Cardiac muscle cell (in vitro differentiated cells and primary cell): ENCODE measurements around the gene GPR183. TPM values are rescaled to one million over a fixed set of nuclear protein-coding genes. Genes with fewer than 3 reads are reported as not detected.
"Not testable (repeated sequence)": the region's sequence is repeated elsewhere in the genome, so short reads cannot be mapped to it uniquely, and the experiment has no call there.

ENCODE experiments used
- DNase-seq, 2 donors: peaks; one replicate each; pipeline versions ENCODE4 v3.0.0 to v3.0.0-alpha.2; 2010 to 2017; ENCODE audit warnings: low read depth in 1 of 2, low spot score in 1 of 2
- H3K27ac ChIP-seq: fragments of 200-600 bp; sonication (generic); 2 replicates; pipeline ENCODE4 v1.5.1; 2016
- H3K27me3 ChIP-seq: fragments of 200-600 bp; sonication (generic); 2 replicates; pipeline ENCODE4 v1.6.0; 2016; ENCODE audit warnings: control low read depth
- H3K36me3 ChIP-seq: fragments of 200-600 bp; sonication (generic); 2 replicates; pipeline ENCODE4 v1.5.1; 2016; ENCODE audit warnings: control low read depth
- H3K4me1 ChIP-seq: fragments of 200-600 bp; sonication (generic); 2 replicates; pipeline ENCODE4 v1.8.1; 2017; ENCODE audit warnings: low read depth, mild to moderate bottlenecking, mixed run types
- H3K4me3 ChIP-seq: fragments of 200-600 bp; sonication (generic); 2 replicates; pipeline ENCODE4 v1.5.1; 2016; ENCODE audit warnings: mild to moderate bottlenecking
- H3K9me3 ChIP-seq: fragments of 200-600 bp; sonication (generic); 2 replicates; pipeline ENCODE4 v1.5.1; 2017; ENCODE audit warnings: low read depth, mild to moderate bottlenecking, control low read depth
- polyA plus RNA-seq: library from polyadenylated mRNA; unstranded; fragments of >200 nt; fragmentation: Nextera tagmentation; extraction: Ambion mirVana; gene quantifications from 2 replicates; pipeline ENCODE4 v1.2.1, GENCODE V29; 2016
- total RNA-seq: library from RNA; depleted of rRNA; stranded (reverse); fragments of >200 nt; gene quantifications from 2 replicates; pipeline ENCODE4 v1.2.3, GENCODE V29; 2016
- TF ChIP-seq, protein P1 (sequence below): IDR thresholded peaks from 2 replicates; pipeline ENCODE4 v1.5.1; 2012; ENCODE audit warnings: low read depth, mild to moderate bottlenecking, low read length

GPR183 gene
- total and polyA plus RNA-seq, 2 experiments from 2014 or later: 11.6 to 17.1 TPM

DNA sequence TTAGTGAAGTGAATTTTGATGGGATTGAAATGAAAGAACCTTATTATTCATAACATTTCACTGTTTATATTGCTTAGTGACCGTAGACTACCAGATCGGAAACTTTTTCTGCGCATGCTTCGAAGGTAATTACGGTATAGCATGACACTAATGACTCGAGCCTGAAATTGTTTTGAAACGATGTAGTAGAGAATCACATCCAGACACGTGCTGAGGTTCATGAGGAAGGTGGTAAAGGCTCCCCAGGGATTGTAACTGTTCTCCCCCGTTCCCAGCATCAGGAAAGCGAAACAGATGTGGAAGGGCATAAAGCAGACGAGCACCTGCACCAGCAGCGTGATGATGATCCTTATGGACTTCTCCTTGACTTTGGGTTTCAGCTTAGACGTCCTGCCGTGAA lies 52.4 kb downstream of the GPR183 start:
- peaks cover 7% of the 10 kb centered on the region for H3K4me1 ChIP-seq
- no peak overlapping the region for H3K27ac ChIP-seq
- no peaks in the 10 kb centered on the region for H3K27me3 ChIP-seq
- H3K36me3 ChIP-seq: peaks cover 5% of the 10 kb centered on the region
- no peak for DNase-seq
- H3K9me3 ChIP-seq: no peaks in the 10 kb centered on the region
- H3K4me3 ChIP-seq: no peak overlapping the region
- TF ChIP-seq, protein P1, sequence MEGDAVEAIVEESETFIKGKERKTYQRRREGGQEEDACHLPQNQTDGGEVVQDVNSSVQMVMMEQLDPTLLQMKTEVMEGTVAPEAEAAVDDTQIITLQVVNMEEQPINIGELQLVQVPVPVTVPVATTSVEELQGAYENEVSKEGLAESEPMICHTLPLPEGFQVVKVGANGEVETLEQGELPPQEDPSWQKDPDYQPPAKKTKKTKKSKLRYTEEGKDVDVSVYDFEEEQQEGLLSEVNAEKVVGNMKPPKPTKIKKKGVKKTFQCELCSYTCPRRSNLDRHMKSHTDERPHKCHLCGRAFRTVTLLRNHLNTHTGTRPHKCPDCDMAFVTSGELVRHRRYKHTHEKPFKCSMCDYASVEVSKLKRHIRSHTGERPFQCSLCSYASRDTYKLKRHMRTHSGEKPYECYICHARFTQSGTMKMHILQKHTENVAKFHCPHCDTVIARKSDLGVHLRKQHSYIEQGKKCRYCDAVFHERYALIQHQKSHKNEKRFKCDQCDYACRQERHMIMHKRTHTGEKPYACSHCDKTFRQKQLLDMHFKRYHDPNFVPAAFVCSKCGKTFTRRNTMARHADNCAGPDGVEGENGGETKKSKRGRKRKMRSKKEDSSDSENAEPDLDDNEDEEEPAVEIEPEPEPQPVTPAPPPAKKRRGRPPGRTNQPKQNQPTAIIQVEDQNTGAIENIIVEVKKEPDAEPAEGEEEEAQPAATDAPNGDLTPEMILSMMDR: no peak

DNA sequence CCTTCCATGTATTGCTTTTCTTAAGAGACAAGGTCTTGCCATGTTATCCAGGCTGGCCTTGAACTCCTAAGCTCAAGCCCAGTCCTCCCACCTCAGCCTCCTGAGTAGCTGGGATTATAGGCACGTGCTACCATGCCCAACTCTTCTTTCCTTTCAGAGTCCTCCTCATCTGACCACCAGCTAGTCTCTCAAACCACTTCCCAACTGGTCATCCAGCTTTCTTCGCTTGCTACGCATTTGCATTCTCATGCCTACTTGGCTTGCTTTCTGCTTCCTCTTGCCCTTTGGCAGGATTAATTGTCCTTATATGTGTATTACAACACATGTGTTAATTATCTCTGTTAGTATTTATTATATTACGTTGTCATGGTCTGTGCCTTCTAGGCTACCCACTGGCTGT lies 55.3 kb downstream of the GPR183 start:
- no peak for DNase-seq
- peaks cover 5% of the 10 kb centered on the region for H3K36me3 ChIP-seq
- no peak overlapping the region for H3K27ac ChIP-seq
- no peak overlapping the region for H3K4me3 ChIP-seq
- no peaks in the 10 kb centered on the region for H3K9me3 ChIP-seq
- TF ChIP-seq, protein P1: no peak
- H3K27me3 ChIP-seq: no peaks in the 10 kb centered on the region
- peaks cover 7% of the 10 kb centered on the region for H3K4me1 ChIP-seq

DNA sequence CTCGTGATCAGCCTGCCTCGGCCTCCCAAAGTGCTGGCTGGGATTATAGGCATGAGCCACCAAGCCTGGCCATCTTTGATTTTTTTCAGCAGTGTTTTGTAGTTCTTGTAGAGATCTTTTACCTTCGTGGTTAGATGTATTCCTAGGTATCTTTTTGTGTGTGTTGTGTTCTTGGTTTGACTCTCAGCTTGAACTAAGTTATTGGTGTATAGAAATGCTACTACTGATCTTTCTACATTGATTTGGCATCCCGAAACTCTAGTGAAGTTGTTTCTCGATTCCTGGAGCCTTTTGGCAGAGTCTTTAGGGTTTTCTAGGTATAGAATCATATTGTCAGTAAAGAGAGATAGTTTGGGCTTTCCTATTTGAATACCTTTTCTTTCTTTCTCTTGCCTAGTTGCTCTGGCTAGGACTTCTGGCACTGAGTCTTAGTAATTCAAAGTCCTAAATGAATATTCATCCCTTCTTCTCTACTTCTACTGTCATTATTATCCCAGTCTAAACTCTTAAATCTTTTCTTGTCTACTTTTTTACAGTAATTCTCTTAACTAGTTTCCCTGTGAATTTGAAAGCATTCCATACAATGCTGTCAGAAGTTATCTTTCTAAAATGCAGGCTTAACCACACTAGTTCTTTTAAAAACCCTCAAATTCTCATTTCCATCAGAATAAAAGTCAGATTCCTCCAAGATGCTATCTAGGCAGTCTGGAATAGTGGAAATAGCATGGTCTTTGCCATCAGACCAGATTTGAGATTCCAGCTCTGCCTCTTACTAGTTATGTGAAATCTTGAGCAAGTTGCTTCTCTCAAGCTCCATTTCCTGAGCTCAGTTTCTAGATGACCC lies 56.0 kb downstream of the GPR183 start:
- peak in 1 of 2 donors; percentile 25 for DNase-seq
- Histone ChIP-seq H3K4me1 (peaks cover under 1% of the 10 kb centered on the region), H3K9me3 (no peaks in the 10 kb centered on the region), H3K4me3 (no peak overlapping the region), H3K27ac (no peak overlapping the region), H3K27me3 (no peaks in the 10 kb centered on the region), H3K36me3 (peaks cover 3% of the 10 kb centered on the region)
- TF ChIP-seq, protein P1: no peak

DNA sequence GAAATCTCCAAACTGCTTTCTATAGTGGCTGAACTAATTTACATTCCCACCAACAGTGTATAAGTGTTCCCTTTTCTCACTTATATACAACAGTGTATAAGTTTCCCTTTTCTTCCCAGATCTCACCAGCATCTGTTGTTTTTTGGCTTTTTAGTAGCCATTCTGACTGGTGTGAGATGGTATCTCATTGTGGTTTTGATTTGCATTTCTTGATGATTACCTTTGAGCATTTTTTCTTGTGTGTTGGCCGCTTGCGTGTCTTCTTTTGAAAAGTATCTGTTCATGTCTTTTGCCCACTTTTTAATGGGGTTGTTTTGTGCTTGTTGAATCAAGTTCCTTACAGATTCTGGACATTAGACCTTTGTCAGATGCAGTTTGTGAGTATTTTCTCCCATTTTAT lies 57.6 kb downstream of the GPR183 start:
- H3K4me1 ChIP-seq: not testable (repeated sequence)

DNA sequence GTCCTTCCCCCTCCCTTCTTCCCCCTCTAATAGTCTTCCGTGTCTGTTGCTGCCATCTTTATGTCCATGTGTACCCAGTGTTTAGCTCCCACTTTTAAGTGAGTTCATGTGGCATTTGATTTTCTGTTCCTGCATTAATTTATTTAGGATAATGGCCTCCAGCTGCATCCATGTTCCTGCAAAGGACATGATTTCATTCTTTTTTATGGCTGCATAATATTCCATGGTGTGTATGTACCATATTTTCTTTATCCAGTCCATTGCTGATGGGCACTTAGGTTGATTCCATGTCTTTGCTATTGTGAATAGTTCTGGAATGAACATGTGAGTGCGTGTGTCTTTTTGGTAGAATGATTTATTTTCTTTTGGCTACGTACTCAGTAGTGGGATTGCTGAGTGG lies 58.0 kb downstream of the GPR183 start:
- DNase-seq: not testable (repeated sequence)

More for the DNA sequence above, 57.6 kb downstream of the GPR183 start:
- not testable (repeated sequence) for H3K4me3 ChIP-seq, DNase-seq, H3K27ac ChIP-seq, H3K27me3 ChIP-seq, H3K36me3 ChIP-seq, H3K9me3 ChIP-seq

DNA sequence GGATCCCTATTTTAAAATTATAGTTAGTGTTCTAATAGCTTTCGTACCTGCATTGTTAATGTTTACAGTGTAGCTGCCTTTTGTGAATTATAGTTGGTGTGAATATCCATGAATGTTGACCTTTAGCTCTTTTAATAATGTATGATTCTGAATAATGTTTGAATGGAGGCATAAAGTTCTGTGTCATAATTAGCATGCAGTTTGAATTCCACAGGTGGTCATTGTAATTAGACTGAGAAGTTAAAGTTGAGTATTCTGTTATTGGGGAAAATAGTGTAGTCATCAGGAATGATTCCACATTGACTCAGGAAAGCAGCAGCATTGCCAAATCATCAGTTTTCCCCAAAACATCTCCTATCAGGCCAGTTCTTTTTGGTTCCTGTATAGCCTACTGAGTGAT lies 61.1 kb downstream of the GPR183 start:
- Histone ChIP-seq H3K27ac (no peak overlapping the region), H3K27me3 (no peaks in the 10 kb centered on the region), H3K4me3 (no peak overlapping the region), H3K9me3 (no peaks in the 10 kb centered on the region), H3K4me1 (no peaks in the 10 kb centered on the region), H3K36me3 (peaks cover 10% of the 10 kb centered on the region)
- no peak for DNase-seq
- TF ChIP-seq, protein P1: no peak

More for the DNA sequence above, 58.0 kb downstream of the GPR183 start:
- H3K27ac ChIP-seq, H3K9me3 ChIP-seq, H3K27me3 ChIP-seq, H3K4me3 ChIP-seq, H3K36me3 ChIP-seq, H3K4me1 ChIP-seq: not testable (repeated sequence)

Other genes starting within 250 kb of the GPR183 start
- 71.2 and 72.1 TPM in 2 replicates for gene UBAC2, start 106.5 kb downstream of the GPR183 start, total RNA-seq
- gene UBAC2, start 106.5 kb downstream of the GPR183 start, polyA plus RNA-seq: 127 and 130 TPM in 2 replicates
- not detected in 2 replicates for gene GPR18, start 49.0 kb downstream of the GPR183 start, total RNA-seq
- gene GPR18, start 49.0 kb downstream of the GPR183 start, polyA plus RNA-seq: 0.31 and 1.2 TPM in 2 replicates
- gene TM9SF2, start 194.1 kb upstream of the GPR183 start, total RNA-seq: 60.5 and 75.3 TPM in 2 replicates
- gene TM9SF2, start 194.1 kb upstream of the GPR183 start, polyA plus RNA-seq: 113 and 130 TPM in 2 replicates